Activated naive CD4-positive, alpha-beta T cell treated with anti-CD3 and anti-CD28 coated beads, Interleukin-2, amount 50 U/mL, for 24 hours (primary cell): ENCODE data around the gene SYT1.

ENCODE experiments used
- H3K27ac Mint-ChIP-seq: one replicate; pipeline ENCODE4 v1.8.0; 2021; ENCODE audit warnings: mild to moderate bottlenecking, mixed read lengths
- H3K27me3 Mint-ChIP-seq: one replicate; pipeline ENCODE4 v1.8.0; 2021; ENCODE audit warnings: mixed read lengths
- H3K36me3 Mint-ChIP-seq: one replicate; pipeline ENCODE4 v1.8.0; 2021; ENCODE audit warnings: mixed read lengths
- H3K4me1 Mint-ChIP-seq: one replicate; pipeline ENCODE4 v1.8.0; 2021; ENCODE audit warnings: mixed read lengths
- H3K4me3 Mint-ChIP-seq: one replicate; pipeline ENCODE4 v1.8.0; 2021; ENCODE audit warnings: mild to moderate bottlenecking, mixed read lengths
- H3K9me3 Mint-ChIP-seq: one replicate; pipeline ENCODE4 v1.8.0; 2021; ENCODE audit warnings: mixed read lengths

Gene SYT1

GRCh38 chr12:79451978-79452377, 587.4 kb downstream of the SYT1 start:
- no peak overlapping the region for H3K4me3 Mint-ChIP-seq
- no peaks in the 10 kb centered on the region for H3K36me3 Mint-ChIP-seq
- no peaks in the 10 kb centered on the region for H3K27me3 Mint-ChIP-seq
- H3K9me3 Mint-ChIP-seq = no peaks in the 10 kb centered on the region
- H3K4me1 Mint-ChIP-seq = no peaks in the 10 kb centered on the region
- no peak overlapping the region for H3K27ac Mint-ChIP-seq

- no peaks in the 10 kb centered on the region for H3K36me3 Mint-ChIP-seq
- no peak overlapping the region for H3K27ac Mint-ChIP-seq
- H3K4me1 Mint-ChIP-seq = no peaks in the 10 kb centered on the region
- no peaks in the 10 kb centered on the region for H3K27me3 Mint-ChIP-seq
- no peak overlapping the region for H3K4me3 Mint-ChIP-seq
- no peaks in the 10 kb centered on the region for H3K9me3 Mint-ChIP-seq
Observed at GRCh38 chr12:79452906-79453305, 588.3 kb downstream of the SYT1 start.

GRCh38 chr12:79453820-79454219, 589.2 kb downstream of the SYT1 start:
- no peak overlapping the region for H3K27ac Mint-ChIP-seq
- no peaks in the 10 kb centered on the region for H3K4me1 Mint-ChIP-seq
- no peaks in the 10 kb centered on the region for H3K36me3 Mint-ChIP-seq
- no peaks in the 10 kb centered on the region for H3K27me3 Mint-ChIP-seq
- no peak overlapping the region for H3K4me3 Mint-ChIP-seq
- no peaks in the 10 kb centered on the region for H3K9me3 Mint-ChIP-seq

GRCh38 chr12:79454338-79454843, 589.8 kb downstream of the SYT1 start:
- Mint-ChIP-seq H3K27ac (no peak overlapping the region), H3K36me3 (no peaks in the 10 kb centered on the region), H3K9me3 (no peaks in the 10 kb centered on the region), H3K27me3 (no peaks in the 10 kb centered on the region), H3K4me3 (no peak overlapping the region), H3K4me1 (no peaks in the 10 kb centered on the region)

GRCh38 chr12:79455286-79455685, 590.7 kb downstream of the SYT1 start:
- H3K4me3 Mint-ChIP-seq = no peak overlapping the region
- H3K27me3 Mint-ChIP-seq = no peaks in the 10 kb centered on the region
- no peaks in the 10 kb centered on the region for H3K9me3 Mint-ChIP-seq
- no peaks in the 10 kb centered on the region for H3K4me1 Mint-ChIP-seq
- H3K27ac Mint-ChIP-seq = no peak overlapping the region
- no peaks in the 10 kb centered on the region for H3K36me3 Mint-ChIP-seq

- no peaks in the 10 kb centered on the region for H3K27me3 Mint-ChIP-seq
- no peaks in the 10 kb centered on the region for H3K9me3 Mint-ChIP-seq
- no peaks in the 10 kb centered on the region for H3K36me3 Mint-ChIP-seq
- no peak overlapping the region for H3K27ac Mint-ChIP-seq
- no peaks in the 10 kb centered on the region for H3K4me1 Mint-ChIP-seq
- H3K4me3 Mint-ChIP-seq = no peak overlapping the region
Observed at GRCh38 chr12:79482323-79482722, 617.7 kb downstream of the SYT1 start.

- no peaks in the 10 kb centered on the region for H3K4me1 Mint-ChIP-seq
- no peaks in the 10 kb centered on the region for H3K27me3 Mint-ChIP-seq
- no peaks in the 10 kb centered on the region for H3K9me3 Mint-ChIP-seq
- no peak overlapping the region for H3K4me3 Mint-ChIP-seq
- no peaks in the 10 kb centered on the region for H3K36me3 Mint-ChIP-seq
- no peak overlapping the region for H3K27ac Mint-ChIP-seq
Observed at GRCh38 chr12:79482921-79483320, 618.3 kb downstream of the SYT1 start.

GRCh38 chr12:79486154-79486553, 621.6 kb downstream of the SYT1 start:
- Mint-ChIP-seq H3K27me3 (no peaks in the 10 kb centered on the region), H3K4me1 (no peaks in the 10 kb centered on the region), H3K4me3 (no peak overlapping the region), H3K36me3 (no peaks in the 10 kb centered on the region), H3K9me3 (no peaks in the 10 kb centered on the region), H3K27ac (no peak overlapping the region)

- H3K9me3 Mint-ChIP-seq = no peaks in the 10 kb centered on the region
- H3K27me3 Mint-ChIP-seq = no peaks in the 10 kb centered on the region
- no peak overlapping the region for H3K27ac Mint-ChIP-seq
- H3K36me3 Mint-ChIP-seq = no peaks in the 10 kb centered on the region
- H3K4me3 Mint-ChIP-seq = no peak overlapping the region
- no peaks in the 10 kb centered on the region for H3K4me1 Mint-ChIP-seq
Observed at GRCh38 chr12:79487386-79488110, 623.0 kb downstream of the SYT1 start.
